ENCODE data around the gene CARTPT.

The CARTPT gene

GRCh38 chr5:71705421-71705820 is 13.7 kb upstream of the CARTPT start:
- Mint-ChIP-seq H3K4me3 (no peak overlapping the region), H3K9me3 (ENCODE audit: low read depth) (no peaks in the 10 kb centered on the region), H3K27me3 (peaks cover 5% of the 10 kb centered on the region), H3K27ac (no peak overlapping the region), H3K36me3 (no peaks in the 10 kb centered on the region), H3K4me1 (ENCODE audit: low read depth) (no peaks in the 10 kb centered on the region)

- Mint-ChIP-seq H3K4me1 (ENCODE audit: low read depth) (no peaks in the 10 kb centered on the region), H3K4me3 (no peak overlapping the region), H3K27me3 (peaks cover 5% of the 10 kb centered on the region), H3K36me3 (no peaks in the 10 kb centered on the region), H3K27ac (no peak overlapping the region), H3K9me3 (ENCODE audit: low read depth) (no peaks in the 10 kb centered on the region)
These were observed 12.2 kb upstream of the CARTPT start for GRCh38 chr5:71706906-71707305.

- H3K9me3 Mint-ChIP-seq (ENCODE audit: low read depth) = no peaks in the 10 kb centered on the region
- no peak overlapping the region for H3K27ac Mint-ChIP-seq
- no peaks in the 10 kb centered on the region for H3K36me3 Mint-ChIP-seq
- no peaks in the 10 kb centered on the region for H3K4me1 Mint-ChIP-seq (ENCODE audit: low read depth)
- H3K4me3 Mint-ChIP-seq = no peak overlapping the region
- H3K27me3 Mint-ChIP-seq = peaks cover 21% of the 10 kb centered on the region
These were observed 7.5 kb upstream of the CARTPT start for GRCh38 chr5:71711610-71712009.

GRCh38 chr5:71714911-71715310 is 4.2 kb upstream of the CARTPT start:
- Mint-ChIP-seq H3K9me3 (ENCODE audit: low read depth) (no peaks in the 10 kb centered on the region), H3K36me3 (no peaks in the 10 kb centered on the region), H3K27me3 (peaks cover 43% of the 10 kb centered on the region), H3K27ac (no peak overlapping the region), H3K4me3 (no peak overlapping the region), H3K4me1 (ENCODE audit: low read depth) (peaks cover 2% of the 10 kb centered on the region)

GRCh38 chr5:71727978-71728377 is 8.9 kb downstream of the CARTPT start:
- H3K27ac Mint-ChIP-seq = no peak overlapping the region
- H3K36me3 Mint-ChIP-seq = no peaks in the 10 kb centered on the region
- H3K9me3 Mint-ChIP-seq (ENCODE audit: low read depth) = no peaks in the 10 kb centered on the region
- H3K4me1 Mint-ChIP-seq (ENCODE audit: low read depth) = no peaks in the 10 kb centered on the region
- H3K4me3 Mint-ChIP-seq = no peak overlapping the region
- H3K27me3 Mint-ChIP-seq = peaks cover 22% of the 10 kb centered on the region

- Mint-ChIP-seq H3K4me1 (ENCODE audit: low read depth) (no peaks in the 10 kb centered on the region), H3K9me3 (ENCODE audit: low read depth) (no peaks in the 10 kb centered on the region), H3K27ac (no peak overlapping the region), H3K27me3 (peaks cover 18% of the 10 kb centered on the region), H3K4me3 (no peak overlapping the region), H3K36me3 (no peaks in the 10 kb centered on the region)
These were observed 11.9 kb downstream of the CARTPT start for GRCh38 chr5:71731015-71731414.

- H3K4me1 Mint-ChIP-seq (ENCODE audit: low read depth) = no peaks in the 10 kb centered on the region
- H3K4me3 Mint-ChIP-seq = no peak overlapping the region
- H3K27me3 Mint-ChIP-seq = peaks cover 14% of the 10 kb centered on the region
- H3K27ac Mint-ChIP-seq = no peak overlapping the region
- no peaks in the 10 kb centered on the region for H3K36me3 Mint-ChIP-seq
- H3K9me3 Mint-ChIP-seq (ENCODE audit: low read depth) = no peaks in the 10 kb centered on the region
These were observed 12.9 kb downstream of the CARTPT start for GRCh38 chr5:71732011-71732410.

- Mint-ChIP-seq H3K9me3 (ENCODE audit: low read depth) (no peaks in the 10 kb centered on the region), H3K36me3 (no peaks in the 10 kb centered on the region), H3K27ac (no peak overlapping the region), H3K4me1 (ENCODE audit: low read depth) (no peaks in the 10 kb centered on the region), H3K4me3 (no peak overlapping the region), H3K27me3 (peaks cover 8% of the 10 kb centered on the region)
These were observed 15.1 kb downstream of the CARTPT start for GRCh38 chr5:71734141-71734540.

- Mint-ChIP-seq H3K27me3 (peaks cover 4% of the 10 kb centered on the region), H3K36me3 (no peaks in the 10 kb centered on the region), H3K4me1 (ENCODE audit: low read depth) (no peaks in the 10 kb centered on the region), H3K9me3 (ENCODE audit: low read depth) (no peaks in the 10 kb centered on the region), H3K4me3 (no peak overlapping the region), H3K27ac (no peak overlapping the region)
These were observed 19.0 kb downstream of the CARTPT start for GRCh38 chr5:71737931-71738539.

GRCh38 chr5:71738662-71739361 is 19.7 kb downstream of the CARTPT start:
- Mint-ChIP-seq H3K27ac (no peak overlapping the region), H3K9me3 (ENCODE audit: low read depth) (no peaks in the 10 kb centered on the region), H3K36me3 (no peaks in the 10 kb centered on the region), H3K4me1 (ENCODE audit: low read depth) (no peaks in the 10 kb centered on the region), H3K4me3 (no peak overlapping the region), H3K27me3 (peaks cover 3% of the 10 kb centered on the region)

- H3K4me1 Mint-ChIP-seq (ENCODE audit: low read depth) = no peaks in the 10 kb centered on the region
- H3K27ac Mint-ChIP-seq = no peak overlapping the region
- no peaks in the 10 kb centered on the region for H3K9me3 Mint-ChIP-seq (ENCODE audit: low read depth)
- H3K36me3 Mint-ChIP-seq = no peaks in the 10 kb centered on the region
- H3K27me3 Mint-ChIP-seq = peaks cover 2% of the 10 kb centered on the region
- H3K4me3 Mint-ChIP-seq = no peak overlapping the region
These were observed 21.1 kb downstream of the CARTPT start for GRCh38 chr5:71740015-71740753.

- Mint-ChIP-seq H3K27ac (no peak overlapping the region), H3K9me3 (ENCODE audit: low read depth) (no peaks in the 10 kb centered on the region), H3K4me3 (no peak overlapping the region), H3K27me3 (peaks cover 2% of the 10 kb centered on the region), H3K4me1 (ENCODE audit: low read depth) (no peaks in the 10 kb centered on the region), H3K36me3 (no peaks in the 10 kb centered on the region)
These were observed 24.1 kb downstream of the CARTPT start for GRCh38 chr5:71743155-71743554.

GRCh38 chr5:71744009-71744790 is 25.1 kb downstream of the CARTPT start:
- H3K9me3 Mint-ChIP-seq (ENCODE audit: low read depth) = no peaks in the 10 kb centered on the region
- no peaks in the 10 kb centered on the region for H3K27me3 Mint-ChIP-seq
- H3K36me3 Mint-ChIP-seq = no peaks in the 10 kb centered on the region
- no peak overlapping the region for H3K27ac Mint-ChIP-seq
- no peaks in the 10 kb centered on the region for H3K4me1 Mint-ChIP-seq (ENCODE audit: low read depth)
- H3K4me3 Mint-ChIP-seq = no peak overlapping the region

- no peaks in the 10 kb centered on the region for H3K4me1 Mint-ChIP-seq (ENCODE audit: low read depth)
- H3K27me3 Mint-ChIP-seq = no peaks in the 10 kb centered on the region
- no peaks in the 10 kb centered on the region for H3K9me3 Mint-ChIP-seq (ENCODE audit: low read depth)
- no peak overlapping the region for H3K27ac Mint-ChIP-seq
- H3K4me3 Mint-ChIP-seq = no peak overlapping the region
- no peaks in the 10 kb centered on the region for H3K36me3 Mint-ChIP-seq
These were observed 28.1 kb downstream of the CARTPT start for GRCh38 chr5:71747182-71747581.

GRCh38 chr5:71748360-71748759 is 29.3 kb downstream of the CARTPT start:
- Mint-ChIP-seq H3K4me3 (no peak overlapping the region), H3K9me3 (ENCODE audit: low read depth) (no peaks in the 10 kb centered on the region), H3K4me1 (ENCODE audit: low read depth) (no peaks in the 10 kb centered on the region), H3K36me3 (no peaks in the 10 kb centered on the region), H3K27me3 (no peaks in the 10 kb centered on the region), H3K27ac (no peak overlapping the region)

Data from activated naive CD8-positive, alpha-beta T cell (primary cell).